Adrenal gland (tissue), 12 donors: ENCODE measurements around the gene COPG1. TPM values are rescaled to one million over a fixed set of nuclear protein-coding genes. Genes with fewer than 3 reads are reported as not detected.

Experiments used
- DNase-seq, 7 donors: peaks; one replicate each; pipeline ENCODE4 v3.0.0-alpha.2; 2019 to 2020
- H3K27ac ChIP-seq, 5 donors: fragments of 200-600 bp; sonication (generic) in 4 of 5; 1 replicate in 3 of 5; 2 replicates in 2 of 5; pipeline versions ENCODE4 v1.5.1 to v1.8.0; 2016 to 2020; ENCODE audit warnings: mild to moderate bottlenecking in 1 of 5
- H3K27me3 ChIP-seq: fragments of 200-600 bp; 2 replicates; pipeline ENCODE4 v1.8.0; 2021
- H3K36me3 ChIP-seq, 2 donors: fragments of 200-600 bp; replicated peaks in 1 of 2; 1 replicate in 1 of 2; 2 replicates in 1 of 2; pipeline versions ENCODE4 v1.5.1 to v1.8.0; 2018 to 2022
- H3K4me1 ChIP-seq, 2 donors: fragments of 200-600 bp; replicated peaks in 1 of 2; 1 replicate in 1 of 2; 2 replicates in 1 of 2; pipeline versions ENCODE4 v1.5.1 to v1.8.0; 2018 to 2021
- H3K4me3 ChIP-seq, 4 donors: fragments of 200-600 bp; sonication (generic) in 3 of 4; one replicate each; pipeline ENCODE4 v1.5.1; 2016 to 2018
- H3K9me3 ChIP-seq, 3 donors: fragments of 200-600 bp; sonication (generic) in 1 of 3; replicated peaks in 1 of 3; 1 replicate in 2 of 3; 2 replicates in 1 of 3; pipeline versions ENCODE4 v1.5.1 to v1.8.0; 2016 to 2021
- CTCF ChIP-seq, 6 experiments: fragments of 450-650 bp in 4 of 6; fragments of 200-600 bp in 2 of 6; sonication (generic) in 1 of 6; IDR thresholded peaks; 1 replicate in 5 of 6; 2 replicates in 1 of 6; pipeline versions ENCODE4 v1.5.1 to v1.8.0; 2016 to 2021; ENCODE audit warnings: antibody characterized with exemption in 6 of 6, mild to moderate bottlenecking in 2 of 6, moderate library complexity in 1 of 6
- POLR2A ChIP-seq, 2 donors: fragments of 450-650 bp; IDR thresholded peaks; one replicate each; pipeline ENCODE4 v1.6.1; 2017; ENCODE audit warnings: antibody characterized with exemption in 2 of 2, mild to moderate bottlenecking in 2 of 2, moderate library complexity in 1 of 2
- WGBS, 4 donors: extraction: QIAGEN DNeasy Blood & Tissue Kit in 2 of 4; methylation state at CpG; one replicate each; pipeline versions ENCODE4 v1.1.5 to v1.1.7; 2013 to 2017; 5-methylcytosine and 5-hydroxymethylcytosine counted together
- intact Hi-C, 2 donors: fragments of 100-400 bp; cut with DNase I; formaldehyde crosslinking; loops; one replicate each; pipeline versions ENCODE4 v1.14.1 to v1.15.0; 2022 to 2023
- polyA plus RNA-seq, 3 donors: library from polyadenylated mRNA; stranded (reverse); fragments of 200-250 nt in 2 of 3; fragments of 350-450 nt in 1 of 3; fragmentation: Illumina TruSeq in 1 of 3; extraction: RNeasy Lipid Tissue Mini Kit (QIAGEN cat#74804) in 1 of 3; gene quantifications; one replicate each; pipeline ENCODE4 v1.2.3, GENCODE V29; 2013 to 2014
- total RNA-seq, 9 donors: library from RNA; depleted of rRNA in 4 of 9; stranded (reverse); fragments of >200 nt in 4 of 9; fragments of 120-200 nt in 1 of 9; fragmentation: NEBNext Ultra II Directional in 1 of 9; extraction: Animal tissue kit (Norgen Biotek cat#: 25700) in 1 of 9; gene quantifications; one replicate each; pipeline versions ENCODE4 v1.1.0 to v1.2.4, GENCODE V29; 2013 to 2023
- donor health status: healthy with polysubstance abuse.
- donor health status: Bipolar disorder and iron deficiency.
- donor health status: DM: yes; HTN: yes; CAD: no.
- donor health status: DM: no; HTN: no; CAD: no.
- donor health status: DM: no; HTN: no; CAD: no.
- donor health status: DM: yes; HTN: yes; CAD: no.

The COPG1 gene
- total and polyA plus RNA-seq, 12 donors, result 84.9 to 318 (median 163) TPM

GRCh38 chr3:129276385-129276784, 27.0 kb downstream of the COPG1 start:
- no peak for DNase-seq
- TF ChIP-seq CTCF (IDR thresholded peaks at IDR 0.05) (no peak), POLR2A (IDR thresholded peaks at IDR 0.05) (no peak)
- intact Hi-C loops, result no loop called here
- H3K36me3 ChIP-seq, result peaks cover 0 to 65% of the 10 kb centered on the region in 2 donors
- H3K4me1 ChIP-seq, result peaks cover 5 to 26% of the 10 kb centered on the region in 2 donors
- H3K4me3 ChIP-seq, result no peak overlapping the region
- H3K27me3 ChIP-seq, result no peaks in the 10 kb centered on the region
- 64 to 87% (median 82%) methylated on average over 2 of the region's 2 CpGs for WGBS, 4 donors
- H3K9me3 ChIP-seq, result no peaks in the 10 kb centered on the region
- H3K27ac ChIP-seq, result no peak overlapping the region

- Histone ChIP-seq H3K4me3 (peak overlapping the region in 1 of 4 donors; percentile 78), H3K36me3 (peaks cover 0 to 50% of the 10 kb centered on the region in 2 donors), H3K4me1 (peaks cover 5 to 35% of the 10 kb centered on the region in 2 donors), H3K27me3 (no peaks in the 10 kb centered on the region), H3K9me3 (no peaks in the 10 kb centered on the region), H3K27ac (peak overlapping the region; percentile 60 to 96 (median 91))
- intact Hi-C loops, result no loop called here
- 69 to 78% (median 70%) methylated on average over 7 to 11 of the region's 11 CpGs for WGBS, 4 donors
- DNase-seq, result no peak
- TF ChIP-seq POLR2A (IDR thresholded peaks at IDR 0.05), result no peak
- no peak for TF ChIP-seq CTCF (IDR thresholded peaks at IDR 0.05)
These were observed 28.4 kb downstream of the COPG1 start for GRCh38 chr3:129277829-129278271.

- intact Hi-C loops, result no loop called here
- TF ChIP-seq POLR2A (IDR thresholded peaks at IDR 0.05) (peak in 1 of 2 donors; percentile 80), CTCF (IDR thresholded peaks at IDR 0.05) (no peak)
- WGBS, 4 donors, result 0 to 1% (median 1%) methylated on average over 14 to 44 of the region's 44 CpGs
- peak; percentile 91 to 97 (median 93) for DNase-seq
- no peaks in the 10 kb centered on the region for H3K27me3 ChIP-seq
- peaks cover 5 to 37% of the 10 kb centered on the region in 2 donors for H3K4me1 ChIP-seq
- H3K27ac ChIP-seq, result peak within 1 kb of the TSS; percentile 60 to 96 (median 91)
- H3K9me3 ChIP-seq, result no peaks in the 10 kb centered on the region
- H3K4me3 ChIP-seq, result peak within 1 kb of the TSS in 3 of 4 donors; percentile 28 to 86 (median 78)
- H3K36me3 ChIP-seq, result peaks cover 0 to 44% of the 10 kb centered on the region in 2 donors
These were observed 29.1 kb downstream of the COPG1 start, which contains the start of gene HMCES for GRCh38 chr3:129278439-129278965. TSS of gene HMCES (plus strand) at chr3:129278870. CDS start at chr3:129279733, 863 bp downstream.

GRCh38 chr3:129278966-129279906, 29.8 kb downstream of the COPG1 start:
- peak; percentile 43 to 60 for TF ChIP-seq POLR2A (IDR thresholded peaks at IDR 0.05)
- TF ChIP-seq CTCF (IDR thresholded peaks at IDR 0.05), result no peak
- Histone ChIP-seq H3K9me3 (no peaks in the 10 kb centered on the region), H3K27me3 (no peaks in the 10 kb centered on the region), H3K4me1 (peaks cover 5 to 37% of the 10 kb centered on the region in 2 donors), H3K27ac (peak overlapping the region; percentile 60 to 96 (median 91)), H3K4me3 (peak overlapping the region in 3 of 4 donors; percentile 28 to 86 (median 78)), H3K36me3 (peaks cover 0 to 36% of the 10 kb centered on the region in 2 donors)
- WGBS, 4 donors, result 2 to 5% (median 3%) methylated on average over 21 to 82 of the region's 82 CpGs
- intact Hi-C loops, result no loop called here
- peak; percentile 22 to 66 (median 38) for DNase-seq
